Osteocyte (in vitro differentiated cells): Measurements from ENCODE around the gene CDKN2B-AS1. TPM values are rescaled to one million over a fixed set of nuclear protein-coding genes. Genes with fewer than 3 reads are reported as not detected.

Experiments
- DNase-seq: peaks from one replicate; pipeline ENCODE4 v3.0.0; 2021; ENCODE audit warnings: mixed read lengths; ENCODE audit not compliant: unreplicated experiment; ENCODE audit errors: extremely low spot score
- H3K27ac Mint-ChIP-seq: one replicate; pipeline ENCODE4 v1.8.0; 2021; ENCODE audit warnings: mild to moderate bottlenecking, mixed read lengths; ENCODE audit not compliant: unreplicated experiment
- H3K27me3 Mint-ChIP-seq: one replicate; pipeline ENCODE4 v1.8.0; 2021; ENCODE audit warnings: mixed read lengths; ENCODE audit not compliant: unreplicated experiment
- H3K36me3 Mint-ChIP-seq: one replicate; pipeline ENCODE4 v1.8.0; 2021; ENCODE audit warnings: mixed read lengths; ENCODE audit not compliant: unreplicated experiment
- H3K4me1 Mint-ChIP-seq: one replicate; pipeline ENCODE4 v1.8.0; 2021; ENCODE audit warnings: mixed read lengths; ENCODE audit not compliant: unreplicated experiment
- H3K4me3 Mint-ChIP-seq: one replicate; pipeline ENCODE4 v1.8.0; 2021; ENCODE audit warnings: mild to moderate bottlenecking, moderate library complexity, mixed read lengths; ENCODE audit not compliant: unreplicated experiment
- H3K9me3 Mint-ChIP-seq: one replicate; pipeline ENCODE4 v1.8.0; 2021; ENCODE audit warnings: mixed read lengths; ENCODE audit not compliant: unreplicated experiment
- CTCF ChIP-seq: fragments of 200-600 bp; sonication (generic); IDR thresholded peaks from 2 replicates; pipeline ENCODE4 v1.5.0; 2021; ENCODE audit warnings: antibody characterized with exemption, mild to moderate bottlenecking, moderate library complexity
- total RNA-seq: library from RNA; stranded (reverse); gene quantifications from 2 replicates; pipeline ENCODE4 v1.2.1, GENCODE V29; 2021

The CDKN2B-AS1 gene
- total RNA-seq, 1 donor from 2014 or later: 4.0 TPM

DNA sequence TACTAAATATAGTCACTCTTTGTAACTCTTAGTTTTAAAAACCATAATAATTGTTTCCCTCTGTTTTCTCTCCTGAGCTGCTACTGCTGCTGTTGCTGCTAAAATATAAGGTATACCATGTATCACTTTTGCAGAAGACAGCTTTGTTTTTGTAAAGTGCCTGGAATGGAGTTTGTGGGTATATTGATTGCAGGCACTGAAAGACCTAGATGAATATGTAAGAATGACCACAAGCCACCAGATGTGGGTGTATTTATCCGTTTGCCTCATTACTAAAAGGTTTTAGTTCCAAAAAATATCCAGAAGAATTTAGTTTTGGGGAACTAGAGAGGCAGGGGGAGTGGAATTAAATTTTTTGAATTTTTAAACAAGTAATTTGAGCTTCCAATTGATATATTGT lies 165.6 kb downstream of the CDKN2B-AS1 start:
- no peak for TF ChIP-seq CTCF
- Mint-ChIP-seq H3K4me1 (peaks cover 21% of the 10 kb centered on the region), H3K27me3 (peaks cover 15% of the 10 kb centered on the region), H3K36me3 (no peaks in the 10 kb centered on the region), H3K4me3 (no peak overlapping the region), H3K9me3 (no peaks in the 10 kb centered on the region), H3K27ac (no peak overlapping the region)
- no peak for DNase-seq

GRCh38 chr9:22165144-22165543 lies 170.6 kb downstream of the CDKN2B-AS1 start:
- H3K4me3 Mint-ChIP-seq: no peak overlapping the region
- peaks cover 4% of the 10 kb centered on the region for H3K9me3 Mint-ChIP-seq
- TF ChIP-seq CTCF: no peak
- no peak overlapping the region for H3K27ac Mint-ChIP-seq
- H3K4me1 Mint-ChIP-seq: peaks cover 14% of the 10 kb centered on the region
- DNase-seq: no peak
- no peaks in the 10 kb centered on the region for H3K36me3 Mint-ChIP-seq
- H3K27me3 Mint-ChIP-seq: peaks cover 19% of the 10 kb centered on the region

DNA sequence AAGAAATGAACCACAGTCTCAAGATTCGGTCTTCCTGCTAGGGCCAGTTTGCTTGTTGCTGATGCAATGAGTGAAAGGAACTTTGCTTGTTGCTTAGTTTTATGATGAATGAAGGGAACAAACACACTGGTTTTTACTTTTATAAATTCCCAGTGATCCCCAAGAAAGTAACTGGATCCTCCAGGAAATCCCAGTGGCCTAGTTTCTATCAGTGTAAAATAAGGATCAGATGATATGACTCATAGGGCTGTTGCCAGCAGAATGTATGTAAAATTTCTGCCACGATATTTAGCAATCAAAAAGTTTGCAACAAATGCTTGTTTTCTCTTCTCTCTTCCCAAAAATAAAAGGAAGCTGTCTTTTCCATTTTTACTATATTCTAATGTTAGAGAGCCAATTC lies 174.7 kb downstream of the CDKN2B-AS1 start:
- H3K9me3 Mint-ChIP-seq: peaks cover 4% of the 10 kb centered on the region
- H3K36me3 Mint-ChIP-seq: no peaks in the 10 kb centered on the region
- peaks cover 12% of the 10 kb centered on the region for H3K27me3 Mint-ChIP-seq
- H3K27ac Mint-ChIP-seq: peak overlapping the region; percentile 65
- TF ChIP-seq CTCF: no peak
- DNase-seq: no peak
- H3K4me3 Mint-ChIP-seq: no peak overlapping the region
- H3K4me1 Mint-ChIP-seq: peaks cover 27% of the 10 kb centered on the region

GRCh38 chr9:22169727-22170503 lies 175.3 kb downstream of the CDKN2B-AS1 start:
- H3K27ac Mint-ChIP-seq: peak overlapping the region; percentile 65

More at GRCh38 chr9:22169727-22170503, 175.3 kb downstream of the CDKN2B-AS1 start:
- no peak for DNase-seq
- no peak for TF ChIP-seq CTCF
- Mint-ChIP-seq H3K4me3 (no peak overlapping the region), H3K27me3 (peaks cover 6% of the 10 kb centered on the region), H3K9me3 (peaks cover 4% of the 10 kb centered on the region), H3K4me1 (peaks cover 27% of the 10 kb centered on the region), H3K36me3 (no peaks in the 10 kb centered on the region)

Other genes starting within 250 kb of the CDKN2B-AS1 start
- 42.5 and 45.8 TPM in 2 replicates for gene MTAP, start 192.2 kb upstream of the CDKN2B-AS1 start, total RNA-seq
- 14.3 and 16.0 TPM in 2 replicates for gene CDKN2A, start 399 bp upstream of the CDKN2B-AS1 start, total RNA-seq
- gene CDKN2B, start 14.5 kb downstream of the CDKN2B-AS1 start, total RNA-seq: 22.9 and 23.3 TPM in 2 replicates